BJ (cell line): ENCODE results near the gene PTGER4. TPM values are rescaled to one million over a fixed set of nuclear protein-coding genes. Genes with fewer than 3 reads are reported as not detected.
"Not testable (repeated sequence)": the region's sequence is repeated elsewhere in the genome, so short reads cannot be mapped to it uniquely, and the experiment has no call there.

Experiments used
- CTCF ChIA-PET: fragments of 350-600 bp; formaldehyde crosslinking; extraction: SDS; loops from one replicate; lab custom pipeline; 2021; ENCODE audit warnings: antibody characterized with exemption, inconsistent platforms; lab: Yijun Ruan, JAX
- POLR2A ChIA-PET: fragments of 300-600 bp; sonication (Branson Sonifier 250); formaldehyde crosslinking; extraction: SDS; loops from one replicate; lab custom pipeline; 2021; ENCODE audit warnings: antibody characterized with exemption; lab: Charles Lee
- DNase-seq: peaks from one replicate; pipeline ENCODE4 v3.0.0-alpha.2; 2011; ENCODE audit warnings: low read depth
- H3K27me3 ChIP-seq: 2 replicates; pipeline ENCODE4 v1.6.0; 2011; ENCODE audit warnings: low read length; ENCODE audit not compliant: control insufficient read depth, insufficient read depth
- H3K36me3 ChIP-seq: 2 replicates; pipeline ENCODE4 v1.5.1; 2011; ENCODE audit warnings: low read length; ENCODE audit not compliant: control insufficient read depth, insufficient read depth
- H3K4me3 ChIP-seq: 2 replicates; pipeline ENCODE4 v1.5.1; 2011; ENCODE audit warnings: low read depth, mild to moderate bottlenecking, control low read depth, low read length
- CTCF ChIP-seq: IDR thresholded peaks from 2 replicates; pipeline ENCODE4 v1.5.1; 2011; ENCODE audit warnings: low read depth, mild to moderate bottlenecking, control low read depth, inconsistent platforms, low read length, moderate library complexity; ENCODE audit not compliant: insufficient read depth
- polyA plus RNA-seq: library from polyadenylated mRNA; depleted of rRNA; stranded (reverse); fragments of >200 nt; gene quantifications from 2 replicates; pipeline ENCODE4 v1.2.3, GENCODE V29; 2011

PTGER4 gene
- polyA plus RNA-seq, 1 experiment: 0.44 TPM

GRCh38 chr5:40714001-40714400 is 34.3 kb downstream of the PTGER4 start:
- H3K4me3 ChIP-seq: no peak overlapping the region
- no peaks in the 10 kb centered on the region for H3K27me3 ChIP-seq
- ChIA-PET CTCF (interaction anchor here (1.2 to 1.5 kb wide), 4 partner anchors 11 to 161 kb away, joined by 3 to 6 read pairs (median 4); no protein-coding TSS in a partner anchor), POLR2A (no interaction called here)
- DNase-seq: no peak
- TF ChIP-seq CTCF: no peak
- H3K36me3 ChIP-seq: no peaks in the 10 kb centered on the region

GRCh38 chr5:40716000-40716399 is 36.3 kb downstream of the PTGER4 start:
- CTCF ChIA-PET: interaction anchor here (1.0 to 1.8 kb wide), 2 partner anchors 19 to 1002 kb away, joined by 3 to 6 read pairs; no protein-coding TSS in a partner anchor
- Histone ChIP-seq H3K27me3 (no peaks in the 10 kb centered on the region), H3K36me3 (no peaks in the 10 kb centered on the region), H3K4me3 (no peak overlapping the region)
- no peak for TF ChIP-seq CTCF
- DNase-seq: no peak
- POLR2A ChIA-PET: no interaction called here

DNA sequence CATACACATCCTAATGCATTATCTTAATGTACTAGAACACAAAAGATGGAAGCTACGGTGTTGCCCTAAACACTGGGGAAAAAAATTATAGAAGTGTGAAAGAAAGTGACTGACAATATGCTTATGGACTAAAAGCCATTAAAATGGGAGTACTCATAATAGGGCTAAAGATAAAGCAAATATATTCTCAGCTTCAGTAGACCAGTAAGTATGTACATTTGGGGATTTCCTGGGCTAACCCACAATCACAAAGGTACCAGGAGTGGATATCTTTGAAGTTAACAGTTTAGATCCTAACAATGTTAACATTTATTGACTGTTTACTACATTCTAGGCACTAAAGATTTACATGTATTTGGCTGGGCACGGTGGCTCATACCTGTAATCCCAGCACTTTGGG is 36.9 kb downstream of the PTGER4 start:
- Histone ChIP-seq H3K4me3 (no peak overlapping the region), H3K27me3 (no peaks in the 10 kb centered on the region), H3K36me3 (no peaks in the 10 kb centered on the region)
- ChIA-PET POLR2A (no interaction called here), CTCF (interaction anchor here (1.0 to 1.8 kb wide), 2 partner anchors 19 to 1003 kb away, joined by 3 to 6 read pairs; no protein-coding TSS in a partner anchor)
- TF ChIP-seq CTCF: no peak
- no peak for DNase-seq

DNA sequence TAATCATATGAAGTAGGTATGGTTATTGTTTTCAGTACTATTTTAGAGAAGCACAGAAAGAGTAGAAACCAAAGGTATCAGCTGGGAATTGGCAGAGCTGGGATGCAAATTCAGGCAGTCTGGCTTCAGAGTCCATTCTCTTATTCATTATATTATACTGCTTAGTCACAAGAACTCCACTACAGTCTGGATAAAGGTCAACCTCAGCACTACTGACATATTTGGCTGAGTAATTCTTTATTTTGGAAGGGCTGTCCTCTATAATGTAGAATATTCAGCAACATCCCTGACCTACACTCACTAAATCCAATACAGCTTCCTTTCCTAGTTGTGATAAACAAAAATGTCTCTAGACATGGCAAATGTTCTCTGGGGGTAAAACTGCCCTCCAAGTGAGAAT is 37.6 kb downstream of the PTGER4 start:
- no peak overlapping the region for H3K4me3 ChIP-seq
- ChIA-PET POLR2A (no interaction called here), CTCF (interaction anchor here (0.9 to 1.8 kb wide), 2 partner anchors 1003 to 1500 kb away, joined by 3 to 6 read pairs; no protein-coding TSS in a partner anchor)
- TF ChIP-seq CTCF: no peak
- DNase-seq: no peak
- H3K36me3 ChIP-seq: no peaks in the 10 kb centered on the region
- H3K27me3 ChIP-seq: no peaks in the 10 kb centered on the region

- TF ChIP-seq CTCF: no peak
- CTCF ChIA-PET: no interaction called here
- Histone ChIP-seq H3K4me3 (no peak overlapping the region), H3K36me3 (no peaks in the 10 kb centered on the region), H3K27me3 (no peaks in the 10 kb centered on the region)
- POLR2A ChIA-PET: no interaction called here
- no peak for DNase-seq
Observed at GRCh38 chr5:40720069-40720468, 40.4 kb downstream of the PTGER4 start.

- DNase-seq, POLR2A ChIA-PET, CTCF ChIA-PET, H3K4me3 ChIP-seq, H3K36me3 ChIP-seq, H3K27me3 ChIP-seq: not testable (repeated sequence)
Observed at GRCh38 chr5:40722497-40722911, 42.8 kb downstream of the PTGER4 start.
